Measurements from ENCODE around the gene FAM47E. TPM values are rescaled to one million over a fixed set of nuclear protein-coding genes. Genes with fewer than 3 reads are reported as not detected.

Gene FAM47E
- total and polyA plus RNA-seq, 4 donors: 0.85 to 2.5 (median 1.7) TPM

- no peak overlapping the region for H3K4me3 ChIP-seq (ENCODE audit: low read depth in 1 of 3, low read length in 3 of 3)
Measured at GRCh38 chr4:76272582-76272981, 21.1 kb downstream of the FAM47E start.

More at GRCh38 chr4:76272582-76272981, 21.1 kb downstream of the FAM47E start:
- Histone ChIP-seq H3K27me3 (ENCODE audit: control insufficient read depth in 4 of 4, insufficient read depth in 4 of 4, low read length in 3 of 4) (no peaks in the 10 kb centered on the region), H3K9me3 (ENCODE audit: control insufficient read depth in 4 of 4, low read length in 3 of 4) (no peaks in the 10 kb centered on the region), H3K36me3 (ENCODE audit: control insufficient read depth in 4 of 4, insufficient read depth in 3 of 4, low read depth in 1 of 4, low read length in 3 of 4) (no peaks in the 10 kb centered on the region), H3K27ac (ENCODE audit: low read depth in 1 of 2, low read length in 2 of 2) (peak overlapping the region; percentile 45 to 66), H3K4me1 (ENCODE audit: control insufficient read depth in 4 of 4, insufficient read depth in 4 of 4, low read length in 3 of 4) (peaks cover 2 to 56% (median 25%) of the 10 kb centered on the region in 4 donors), H3K9ac (ENCODE audit: low read depth in 1 of 2, low read length in 2 of 2) (no peak overlapping the region)
- DNase-seq (ENCODE audit: low spot score): no peak
- 10% methylated on average over 1 of the region's 1 CpG for WGBS
- TF ChIP-seq FOXA2 (IDR thresholded peaks at IDR 0.05) (no peak), RXRA (IDR thresholded peaks at IDR 0.05) (peak; percentile 40 to 54), GABPA (IDR thresholded peaks at IDR 0.05 in 1 of 2, conservative IDR thresholded peaks at IDR 0.05 in 1 of 2) (no peak), SP1 (IDR thresholded peaks at IDR 0.05) (peak; percentile 31), JUND (IDR thresholded peaks at IDR 0.05) (peak in 1 of 2 donors; percentile 30), MAX (IDR thresholded peaks at IDR 0.05) (peak; percentile 44), RAD21 (IDR thresholded peaks at IDR 0.05) (peak; percentile 33 to 64), HNF4A (conservative IDR thresholded peaks at IDR 0.05) (peak; percentile 37 to 52), TAF1 (conservative IDR thresholded peaks at IDR 0.05) (no peak), REST (IDR thresholded peaks at IDR 0.05) (peak; percentile 46), ZBTB33 (IDR thresholded peaks at IDR 0.05) (no peak), FOXA1 (IDR thresholded peaks at IDR 0.05) (no peak), EGR1 (IDR thresholded peaks at IDR 0.05; ENCODE audit: low read depth in 2 of 2) (no peak), NR2F2 (IDR thresholded peaks at IDR 0.05) (no peak), ATF3 (IDR thresholded peaks at IDR 0.05) (no peak), YY1 (IDR thresholded peaks at IDR 0.05) (peak; percentile 77), CTCF (IDR thresholded peaks at IDR 0.05; ENCODE audit: low read depth, low read length, missing input control) (no peak), HNF4G (IDR thresholded peaks at IDR 0.05) (no peak)

All from liver (tissue), 9 donors.